GM18870 (cell line): ENCODE results near the gene FGD3.

Experiments
- ATAC-seq: cut with Tn5 transposase; IDR thresholded peaks from one replicate; pipeline ENCODE4 v1.9.1; 2021; ENCODE audit warnings: moderate library complexity; ENCODE audit not compliant: unreplicated experiment

Gene FGD3

GRCh38 chr9:92954049-92954861, 6.9 kb downstream of the FGD3 start:
- no peak for ATAC-seq

DNA sequence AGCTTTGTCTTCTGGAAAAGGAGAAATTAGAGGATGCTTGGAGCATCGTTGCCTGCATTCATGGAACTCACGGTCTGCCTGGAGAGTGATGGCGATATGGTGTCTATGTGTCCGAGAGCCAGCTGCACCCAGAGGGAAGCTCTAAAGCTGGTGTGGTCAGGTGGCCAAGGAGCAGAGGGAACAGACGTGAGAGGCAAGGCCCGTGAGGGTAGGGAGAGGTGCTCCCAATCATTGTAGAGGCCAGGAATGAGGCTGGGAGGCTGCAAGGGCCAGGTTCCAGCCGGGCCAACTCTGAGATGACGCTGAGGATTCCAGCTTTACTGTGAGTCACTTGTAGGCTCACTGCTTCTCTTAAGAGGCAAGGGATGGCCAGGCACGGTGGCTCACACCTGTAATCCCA, 7.6 kb downstream of the FGD3 start:
- no peak for ATAC-seq

DNA sequence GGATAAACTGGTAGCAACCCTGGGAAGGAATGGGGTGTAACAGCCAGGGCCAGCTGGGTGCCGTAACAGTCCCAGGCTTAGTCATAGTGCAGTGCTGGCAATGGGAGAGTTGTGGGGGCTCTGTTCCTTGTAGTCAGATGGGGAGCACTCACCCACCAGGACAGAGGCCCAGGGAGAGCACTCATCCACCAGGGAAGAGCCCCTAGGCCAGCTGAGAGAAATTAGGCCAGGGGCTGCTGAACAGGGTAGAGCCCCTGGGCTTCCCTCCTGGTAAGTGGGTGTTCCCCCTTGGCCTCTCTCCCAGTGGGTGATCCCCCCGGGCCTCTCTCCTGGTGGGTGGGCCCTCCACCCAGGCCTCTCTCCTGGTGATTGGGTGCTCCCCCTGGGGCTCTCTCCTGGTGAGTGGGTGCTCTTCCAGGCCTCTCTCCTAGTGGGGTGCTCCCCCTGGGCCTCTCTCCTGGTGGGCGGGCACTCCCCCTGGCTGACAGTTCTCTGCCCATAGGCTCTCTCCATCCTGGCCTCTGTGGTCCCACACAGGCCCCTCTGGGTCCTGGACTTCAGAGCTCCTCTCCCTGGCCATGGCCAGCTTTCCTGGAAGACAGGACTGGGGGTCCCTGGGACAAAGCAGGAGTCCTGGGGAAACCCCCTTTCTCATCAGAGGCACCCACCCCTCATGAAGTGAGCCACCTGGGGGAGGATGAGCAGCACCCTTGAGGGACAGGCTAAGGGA, 13.4 kb downstream of the FGD3 start:
- no peak for ATAC-seq

- ATAC-seq, result no peak
Observed at GRCh38 chr9:92961627-92962302, 14.4 kb downstream of the FGD3 start.

GRCh38 chr9:92962303-92962649, 15.0 kb downstream of the FGD3 start:
- no peak for ATAC-seq

- no peak for ATAC-seq
Observed at GRCh38 chr9:92962846-92963245, 15.5 kb downstream of the FGD3 start.

- peak; percentile 75 for ATAC-seq
Observed at GRCh38 chr9:92963831-92964606, 16.7 kb downstream of the FGD3 start.

GRCh38 chr9:92964607-92965060, 17.3 kb downstream of the FGD3 start:
- ATAC-seq, result peak; percentile 3

DNA sequence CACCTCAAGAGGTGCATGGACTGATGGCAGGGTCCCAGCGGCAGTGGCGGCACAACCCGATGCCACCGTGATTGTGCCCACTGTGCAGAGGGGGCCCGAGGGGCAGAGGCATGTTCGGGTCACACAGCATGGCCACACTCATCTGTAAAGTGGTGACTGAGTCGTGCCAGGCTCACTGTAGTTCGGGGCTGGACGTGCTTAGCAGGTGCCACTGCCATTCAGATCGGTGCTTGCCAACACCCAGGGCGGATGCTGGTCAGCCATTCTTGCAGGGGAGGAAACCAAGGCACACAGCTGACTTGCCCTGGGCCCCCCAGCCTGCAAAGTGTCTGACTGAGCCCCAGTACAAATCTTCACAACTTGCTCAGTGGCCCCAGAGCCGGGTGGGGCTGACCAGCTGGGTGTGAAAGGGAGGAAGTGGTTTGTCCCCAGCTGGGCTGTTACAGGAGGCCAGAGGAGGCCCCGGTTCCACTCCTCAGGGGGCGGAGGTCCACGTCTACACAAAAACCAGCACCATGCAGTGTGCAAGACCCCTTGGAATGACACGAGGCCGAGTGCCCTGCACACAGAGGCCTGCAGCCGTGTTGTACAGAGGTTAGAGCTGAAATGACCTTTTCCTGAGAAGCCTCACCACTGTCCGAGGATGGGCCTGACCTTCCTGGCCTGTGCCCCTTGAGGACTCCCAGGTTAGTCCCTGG, 17.9 kb downstream of the FGD3 start:
- no peak for ATAC-seq

- no peak for ATAC-seq
Observed at GRCh38 chr9:92965759-92966517, 18.6 kb downstream of the FGD3 start.

- ATAC-seq, result no peak
Observed at GRCh38 chr9:92966518-92966800, 19.1 kb downstream of the FGD3 start.

- no peak for ATAC-seq
Observed at GRCh38 chr9:92968081-92968480, 20.8 kb downstream of the FGD3 start.

DNA sequence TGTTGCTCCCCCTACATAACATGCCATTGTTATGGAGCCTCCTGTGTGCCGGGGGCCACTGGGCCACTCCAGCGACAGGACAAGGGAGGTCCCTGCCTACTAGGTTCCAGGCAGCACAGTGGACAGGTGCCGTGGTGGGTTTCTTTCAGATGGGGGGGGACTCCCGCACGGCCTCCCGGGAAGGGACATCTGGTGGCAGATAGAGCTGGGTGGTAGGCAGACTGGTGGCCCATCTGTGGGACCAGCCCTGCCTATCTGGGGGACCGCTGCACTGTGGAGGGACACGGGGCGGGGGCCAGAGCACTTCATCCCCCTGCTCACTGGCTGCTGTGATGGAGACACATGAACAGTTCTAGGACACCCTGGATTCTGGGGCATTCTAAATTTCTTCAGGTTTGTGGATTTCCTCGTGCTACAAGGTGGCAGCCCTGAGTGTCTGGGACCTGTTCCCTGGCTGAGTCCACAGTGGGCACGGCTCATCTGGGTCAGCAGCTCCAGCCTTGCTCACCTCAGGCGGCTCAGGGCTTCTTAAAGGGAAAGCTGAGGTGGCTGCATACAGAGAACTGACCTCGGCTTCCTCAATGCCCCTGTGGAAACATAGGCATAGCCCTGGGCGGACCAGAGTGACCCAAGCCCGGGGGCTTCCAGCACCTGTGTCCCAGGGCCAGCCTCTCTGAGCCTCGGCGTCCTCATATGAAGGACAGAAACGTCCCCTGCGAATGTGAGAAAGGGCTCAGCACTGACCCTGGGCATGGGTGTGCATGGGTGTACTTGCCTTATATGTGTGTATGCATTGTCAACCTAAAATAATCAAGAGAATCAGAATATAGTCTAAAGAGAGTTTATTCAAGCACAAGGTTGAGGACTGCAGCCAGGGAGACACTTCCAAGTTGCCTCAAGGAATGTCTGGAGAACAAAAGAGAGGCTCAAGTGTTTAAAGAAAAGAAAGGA, 22.5 kb downstream of the FGD3 start:
- ATAC-seq, result no peak

DNA sequence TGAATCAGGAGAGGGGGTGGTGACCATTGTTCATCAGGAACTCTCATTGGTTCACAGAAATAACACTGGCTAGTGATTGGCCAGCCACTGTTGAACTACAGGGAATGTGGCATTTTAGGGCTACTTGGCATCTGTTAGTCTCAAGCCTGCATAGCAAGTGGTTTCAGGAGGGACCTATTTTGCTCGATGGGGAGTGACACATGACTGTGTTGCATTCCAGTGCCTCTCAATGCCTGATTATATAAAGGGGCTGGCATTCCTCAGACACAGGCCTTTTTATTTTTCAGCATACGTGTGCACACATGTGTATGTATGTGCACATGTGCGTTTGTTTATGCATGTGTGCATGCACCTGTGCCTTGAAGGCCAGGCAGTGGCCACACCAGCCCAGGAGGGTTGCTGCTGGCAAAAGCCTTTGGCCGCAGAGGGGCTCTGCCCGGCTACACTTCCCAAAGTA, 23.2 kb downstream of the FGD3 start:
- no peak for ATAC-seq

GRCh38 chr9:92971121-92971520, 23.8 kb downstream of the FGD3 start:
- ATAC-seq, result no peak

- ATAC-seq, result no peak
Observed at GRCh38 chr9:92971776-92972175, 24.5 kb downstream of the FGD3 start.

- ATAC-seq, result no peak
Observed at GRCh38 chr9:92973700-92974099, 26.4 kb downstream of the FGD3 start.

- ATAC-seq, result no peak
Observed at GRCh38 chr9:92974161-92974661, 26.9 kb downstream of the FGD3 start.
